ENCODE results near the gene ARHGAP10.
"Not testable (repeated sequence)": the region's sequence is repeated elsewhere in the genome, so short reads cannot be mapped to it uniquely, and the experiment has no call there.

The ARHGAP10 gene

GRCh38 chr4:147794787-147795413 lies 63.0 kb downstream of the ARHGAP10 start:
- DNase-seq = no peak

DNA sequence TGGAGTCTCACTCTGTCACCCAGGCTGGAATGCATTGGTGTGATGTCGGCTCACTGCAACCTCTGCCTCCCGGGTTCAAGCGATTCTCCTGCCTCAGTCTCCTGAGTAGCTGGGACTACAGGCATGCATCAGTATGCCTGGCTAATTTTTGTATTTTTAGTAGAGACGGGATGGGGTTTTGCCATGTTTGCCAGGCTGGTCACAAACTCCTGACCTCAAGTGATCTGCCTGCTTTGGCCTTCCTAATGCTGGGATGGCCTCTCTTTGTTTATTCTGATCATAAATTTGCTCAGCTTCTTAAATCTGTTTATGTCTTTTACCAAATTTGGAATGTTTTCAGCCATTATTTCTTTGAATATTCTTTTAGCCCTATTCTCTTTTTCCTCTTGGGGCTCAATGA lies 67.2 kb downstream of the ARHGAP10 start:
- not testable (repeated sequence) for DNase-seq

GRCh38 chr4:147799986-147800555 lies 68.2 kb downstream of the ARHGAP10 start:
- no peak for DNase-seq

DNA sequence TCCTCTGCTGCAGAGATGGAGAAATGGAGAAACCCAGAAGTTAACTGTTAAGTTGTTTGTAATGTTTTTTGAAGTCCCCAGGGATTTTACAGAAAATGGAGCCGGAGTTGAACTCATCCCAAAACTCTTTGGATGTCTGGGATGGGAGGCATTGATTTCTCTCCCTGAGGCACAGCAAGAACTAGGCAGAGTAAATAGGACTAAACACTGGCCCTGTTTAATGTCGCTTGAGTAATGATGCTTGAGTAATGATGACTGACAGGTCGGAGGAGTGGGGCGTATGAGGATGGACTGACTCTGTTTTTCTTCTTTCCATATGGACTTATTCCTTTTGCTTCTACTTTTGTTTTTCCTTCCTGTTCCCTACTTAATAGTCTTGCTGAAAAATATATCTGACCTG lies 69.9 kb downstream of the ARHGAP10 start:
- no peak for DNase-seq

DNA sequence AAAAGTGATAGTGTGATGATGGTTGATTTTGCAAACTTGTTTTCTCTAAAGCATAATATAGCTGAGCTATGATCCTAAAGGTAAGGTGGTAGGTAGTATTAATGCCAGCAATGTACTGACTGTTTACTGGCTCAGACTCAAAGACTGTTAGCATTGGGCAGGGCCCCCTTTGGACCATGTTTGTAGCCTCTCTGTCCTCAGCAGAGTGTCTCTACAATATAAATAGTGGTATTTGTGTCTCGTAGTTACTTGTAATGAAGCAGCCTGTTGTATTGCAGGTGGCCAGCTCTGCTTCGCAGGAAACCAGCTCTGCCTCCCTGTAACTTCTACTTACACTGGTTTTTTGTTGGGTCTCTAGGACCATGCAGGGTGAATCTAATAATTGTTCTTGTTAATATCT lies 70.5 kb downstream of the ARHGAP10 start:
- DNase-seq = no peak

GRCh38 chr4:147805946-147806345 lies 74.1 kb downstream of the ARHGAP10 start:
- no peak for DNase-seq

DNA sequence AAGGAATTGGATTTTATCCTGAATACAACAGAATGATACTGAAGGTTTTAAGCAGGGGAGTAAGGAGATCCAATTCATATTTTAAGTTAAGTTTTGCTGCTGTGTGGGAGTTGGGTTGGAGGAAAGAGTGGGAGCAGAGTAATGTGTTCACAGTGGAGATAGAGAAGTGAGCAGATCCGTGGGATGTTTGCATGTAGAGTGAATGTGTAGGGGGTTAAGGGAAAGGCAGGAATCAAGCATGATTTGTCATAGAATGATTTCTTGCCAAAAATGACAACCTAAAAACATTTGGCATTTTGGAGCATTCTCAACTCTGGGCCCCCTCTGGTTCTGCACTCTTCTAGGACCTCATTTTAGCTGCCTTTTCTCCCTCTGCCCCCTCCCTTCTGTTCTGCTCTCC lies 76.6 kb downstream of the ARHGAP10 start:
- DNase-seq = no peak

DNA sequence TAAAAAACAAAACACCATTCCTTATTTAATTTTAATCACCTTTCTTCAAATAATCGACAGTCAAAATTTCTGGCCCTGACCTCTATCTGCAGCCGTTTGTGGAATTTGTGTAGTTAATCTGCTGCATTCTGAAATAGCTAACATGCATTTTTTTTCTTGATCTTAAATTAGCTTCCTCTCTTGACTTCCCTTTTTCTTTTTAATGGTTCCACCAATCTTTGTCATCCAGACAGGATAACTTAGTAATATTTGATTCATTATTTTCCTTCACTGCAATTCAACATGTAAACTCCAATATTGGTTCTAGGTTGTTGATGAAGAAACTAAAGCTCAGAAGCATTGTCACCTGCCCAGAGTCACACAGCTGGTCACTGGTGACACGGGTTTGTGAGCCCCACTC lies 77.3 kb downstream of the ARHGAP10 start:
- no peak for DNase-seq

- no peak for DNase-seq
Observed at GRCh38 chr4:147811878-147812277, 80.0 kb downstream of the ARHGAP10 start.

GRCh38 chr4:147813109-147813773 lies 81.4 kb downstream of the ARHGAP10 start:
- DNase-seq = no peak

- DNase-seq = no peak
Observed at GRCh38 chr4:147813973-147814372, 82.1 kb downstream of the ARHGAP10 start.

GRCh38 chr4:147814376-147814775 lies 82.5 kb downstream of the ARHGAP10 start:
- no peak for DNase-seq

DNA sequence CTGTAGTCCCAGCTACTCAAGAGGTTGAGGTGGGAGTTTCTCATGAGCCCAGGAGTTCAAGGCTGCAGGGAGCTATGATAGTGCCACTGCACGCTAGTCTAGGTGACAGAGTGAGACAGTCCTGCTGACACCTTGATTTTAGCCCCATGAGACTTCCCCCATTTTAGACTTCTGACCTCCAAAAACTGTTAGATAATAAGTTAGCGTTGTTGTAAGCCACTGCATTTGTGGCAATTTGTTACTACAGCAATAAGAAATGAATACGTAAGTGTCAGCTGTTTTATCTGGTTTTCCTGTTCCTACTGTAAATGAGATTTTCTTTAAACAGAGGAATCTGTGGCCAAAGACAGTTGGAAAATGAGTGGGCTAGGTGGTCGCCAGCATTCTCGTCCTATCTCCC lies 83.9 kb downstream of the ARHGAP10 start:
- DNase-seq = no peak

- no peak for DNase-seq
Observed at GRCh38 chr4:147816382-147817254, 84.7 kb downstream of the ARHGAP10 start.

DNA sequence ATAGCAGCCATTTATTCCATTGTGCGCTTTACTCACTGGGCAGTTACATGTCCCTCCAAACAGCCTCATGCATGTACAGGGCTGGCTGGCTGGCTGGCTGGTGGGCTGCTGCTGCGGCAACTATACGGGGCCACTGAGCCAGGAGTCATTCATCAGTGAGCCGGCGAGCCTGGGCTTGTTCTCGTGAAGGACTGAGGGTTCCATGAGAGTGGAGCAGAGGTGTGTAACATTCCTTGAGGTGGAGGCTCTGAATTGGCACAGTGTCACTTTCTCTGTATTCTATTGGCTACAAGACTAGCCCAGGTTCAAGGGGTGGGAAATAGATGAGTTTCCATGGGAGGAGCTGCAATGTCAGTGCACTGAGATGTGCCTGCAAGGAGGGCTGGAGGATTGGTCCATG lies 89.1 kb downstream of the ARHGAP10 start:
- DNase-seq = no peak

- DNase-seq = no peak
Observed at GRCh38 chr4:147821555-147821954, 89.7 kb downstream of the ARHGAP10 start.

DNA sequence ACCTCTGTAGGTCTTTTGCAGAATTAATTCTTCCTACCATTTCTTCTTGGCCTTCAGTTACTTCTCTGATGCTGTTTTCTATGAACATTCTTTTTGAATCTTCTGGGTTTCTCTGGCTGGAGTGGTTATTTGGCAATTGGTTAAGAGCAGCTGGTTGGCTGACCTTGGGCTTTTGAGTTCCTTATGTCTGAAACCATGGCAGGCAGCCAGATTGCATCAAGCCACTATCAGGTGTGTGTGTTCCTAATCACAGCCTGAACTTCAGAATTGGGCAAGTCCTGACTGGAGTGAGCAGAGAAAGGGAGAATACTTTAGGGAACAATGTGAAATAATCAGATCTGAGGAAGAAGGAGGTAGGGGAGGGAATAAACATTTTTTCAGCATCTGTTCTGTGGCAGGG lies 90.2 kb downstream of the ARHGAP10 start:
- peak; percentile 69 for DNase-seq

- DNase-seq = no peak
Observed at GRCh38 chr4:147823130-147823529, 91.2 kb downstream of the ARHGAP10 start.

- DNase-seq = no peak
Observed at GRCh38 chr4:147824316-147824715, 92.4 kb downstream of the ARHGAP10 start.

DNA sequence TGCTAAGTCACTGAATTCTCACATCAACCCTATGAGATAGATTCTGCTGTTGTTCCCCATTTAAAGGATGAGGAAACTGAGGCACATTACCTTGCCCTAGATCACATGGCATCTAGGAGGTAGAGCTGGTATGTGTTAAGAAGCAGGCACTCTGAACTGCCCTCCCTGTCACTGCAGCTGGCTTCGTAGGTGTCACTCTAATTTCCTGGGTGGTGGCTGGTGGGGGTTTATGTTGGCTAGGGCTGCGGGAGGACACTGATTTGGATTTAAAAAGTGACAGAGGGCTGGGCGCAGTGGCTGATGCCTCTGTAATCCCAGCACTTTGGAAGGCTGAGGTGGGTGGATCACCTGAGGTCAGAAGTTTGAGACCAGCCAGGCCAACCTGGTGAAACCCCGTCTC lies 93.0 kb downstream of the ARHGAP10 start:
- DNase-seq = no peak

DNA sequence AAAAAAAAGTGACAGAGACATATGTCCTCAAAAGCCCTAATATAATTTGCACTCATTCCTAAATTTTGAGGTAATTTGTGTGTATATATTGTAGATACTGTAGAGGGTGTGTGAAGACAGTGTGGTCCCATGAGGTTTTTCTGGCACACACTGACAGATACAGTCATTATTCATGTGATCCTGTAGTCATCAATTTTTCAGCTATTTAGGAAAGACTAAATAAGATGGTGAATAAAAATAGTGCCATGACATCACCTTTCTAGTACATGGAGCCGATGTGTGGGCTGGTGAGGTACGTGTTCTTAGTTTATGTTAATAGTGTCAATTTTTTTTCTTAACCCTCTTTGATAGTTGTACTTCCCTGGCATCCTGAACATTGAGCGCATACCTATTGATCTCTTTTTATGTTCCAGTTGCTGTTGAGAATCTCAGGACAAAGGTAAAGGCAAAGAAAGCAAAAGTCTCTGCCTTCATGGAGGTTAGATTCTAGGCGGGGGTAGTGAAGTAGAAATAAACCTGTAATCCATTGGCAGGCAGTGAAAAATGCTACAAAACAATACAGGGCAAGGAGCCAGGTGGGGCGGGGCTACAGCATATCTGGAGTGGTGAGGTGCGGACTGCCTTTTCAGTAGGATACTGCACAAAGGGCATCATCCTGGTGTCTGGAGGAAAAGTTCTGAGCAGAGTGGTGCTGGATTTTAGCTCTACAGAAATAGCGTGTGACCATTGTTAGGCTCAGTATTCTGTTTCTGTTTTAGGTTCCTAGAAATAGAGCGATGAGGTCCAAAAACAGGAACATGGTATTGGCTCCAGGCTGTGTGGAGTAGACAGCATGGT lies 93.8 kb downstream of the ARHGAP10 start:
- DNase-seq = no peak

DNA sequence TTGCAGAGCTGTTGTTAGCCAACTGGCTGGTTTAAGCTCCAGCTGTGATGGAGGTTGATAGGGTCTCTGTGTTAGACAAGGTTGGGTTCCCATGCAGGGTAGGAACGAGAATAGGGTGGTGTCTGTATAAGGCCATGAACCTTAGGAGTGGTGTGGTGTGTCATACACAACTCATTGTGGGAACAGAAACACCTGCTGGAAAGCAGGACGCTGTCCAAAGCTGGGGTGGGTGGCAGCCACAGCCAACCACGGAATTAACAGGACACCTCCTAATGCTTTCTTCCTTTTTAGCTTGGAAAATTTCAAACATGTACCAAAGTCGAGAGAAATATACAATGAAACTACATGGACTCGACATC lies 94.4 kb downstream of the ARHGAP10 start:
- no peak for DNase-seq

Data from RPMI8226 (cell line).